ENCODE measurements around the gene VEZF1.

The VEZF1 gene

GRCh38 chr17:57953219-57953618 lies 34.8 kb downstream of the VEZF1 start:
- no peak for DNase-seq (ENCODE audit: low read depth in 2 of 2)

DNA sequence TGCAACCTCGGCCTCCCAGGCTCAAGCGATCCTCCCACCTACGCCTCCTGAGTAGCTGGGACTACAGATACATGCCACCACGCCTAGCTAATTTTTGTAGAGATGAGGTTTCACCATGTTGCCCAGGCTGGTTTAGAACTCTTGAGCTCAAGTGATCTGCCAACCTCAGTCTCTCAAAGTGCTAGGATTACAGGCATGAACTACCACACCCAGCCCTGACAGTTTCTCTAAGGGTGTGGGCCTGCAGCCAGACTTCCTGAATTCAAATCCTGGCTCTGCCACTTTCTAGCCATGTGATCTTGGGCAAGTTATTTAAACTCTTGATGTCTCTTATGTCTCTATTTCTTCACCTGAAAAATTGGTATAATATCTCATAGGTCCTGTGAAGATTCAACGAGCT lies 38.4 kb downstream of the VEZF1 start:
- DNase-seq (ENCODE audit: low read depth in 2 of 2), result no peak

DNA sequence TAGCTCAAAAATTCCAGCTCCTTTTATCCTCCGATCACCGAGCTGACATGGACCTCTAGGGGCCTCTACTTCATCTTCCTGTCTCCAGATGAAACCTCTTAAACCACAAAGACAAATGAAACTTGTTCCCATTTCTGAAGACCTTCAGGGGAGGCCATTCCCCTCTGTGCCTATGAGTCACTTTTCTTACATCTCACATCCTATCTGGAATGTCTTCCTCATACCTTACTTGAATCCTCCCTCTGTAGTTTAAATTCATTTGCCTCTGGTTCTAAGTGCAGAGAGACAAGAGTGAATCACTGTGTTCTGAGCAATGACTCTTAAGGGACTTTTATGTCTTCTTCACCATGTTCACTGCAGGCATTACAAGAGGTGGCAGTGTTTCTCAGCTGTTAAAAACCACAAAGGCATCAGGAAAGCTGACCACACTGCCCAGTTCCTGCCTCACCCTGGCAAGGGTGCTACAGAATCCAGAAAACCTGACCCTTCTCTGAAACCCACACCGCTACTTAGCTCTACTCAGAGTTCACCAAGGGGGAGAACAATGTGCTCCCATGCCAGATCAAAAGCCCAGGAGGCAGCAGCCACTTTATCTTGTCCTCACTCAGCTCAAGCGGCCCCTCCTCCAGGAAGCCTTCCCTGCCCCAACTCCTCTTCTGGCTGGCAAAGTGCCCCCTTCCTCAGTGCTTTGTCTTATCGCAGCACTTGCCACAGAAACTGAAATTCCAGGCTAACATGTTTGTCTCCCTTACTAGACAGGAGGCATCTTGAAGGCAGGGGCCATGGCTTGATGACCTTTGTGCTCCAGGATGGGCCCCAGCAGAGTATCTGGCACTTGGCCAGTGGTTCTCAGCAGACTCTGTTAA lies 39.3 kb downstream of the VEZF1 start:
- peak; percentile 93 to 95 for DNase-seq (ENCODE audit: low read depth in 2 of 2)

GRCh38 chr17:57948169-57948554 lies 39.9 kb downstream of the VEZF1 start:
- DNase-seq (ENCODE audit: low read depth in 2 of 2), result no peak

DNA sequence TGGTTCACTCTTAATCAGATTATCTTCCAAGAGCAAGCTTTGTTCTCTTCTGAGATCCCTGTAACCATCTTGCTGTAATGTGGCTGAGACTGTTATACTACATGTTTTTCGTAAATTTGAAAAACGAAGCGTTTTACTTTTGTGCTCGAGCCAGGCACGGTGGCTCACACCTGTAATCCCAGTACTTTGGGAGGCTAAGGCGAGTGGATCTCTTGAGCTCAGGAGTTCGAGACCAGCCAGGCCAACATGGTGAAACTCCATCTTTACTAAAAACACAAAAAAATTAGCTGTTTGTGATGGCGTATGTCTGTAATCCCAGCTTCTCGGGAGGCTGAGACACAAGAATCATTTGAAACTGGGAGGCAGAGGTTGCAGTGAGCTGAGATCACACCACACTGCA lies 40.7 kb downstream of the VEZF1 start:
- DNase-seq (ENCODE audit: low read depth in 2 of 2), result no peak

DNA sequence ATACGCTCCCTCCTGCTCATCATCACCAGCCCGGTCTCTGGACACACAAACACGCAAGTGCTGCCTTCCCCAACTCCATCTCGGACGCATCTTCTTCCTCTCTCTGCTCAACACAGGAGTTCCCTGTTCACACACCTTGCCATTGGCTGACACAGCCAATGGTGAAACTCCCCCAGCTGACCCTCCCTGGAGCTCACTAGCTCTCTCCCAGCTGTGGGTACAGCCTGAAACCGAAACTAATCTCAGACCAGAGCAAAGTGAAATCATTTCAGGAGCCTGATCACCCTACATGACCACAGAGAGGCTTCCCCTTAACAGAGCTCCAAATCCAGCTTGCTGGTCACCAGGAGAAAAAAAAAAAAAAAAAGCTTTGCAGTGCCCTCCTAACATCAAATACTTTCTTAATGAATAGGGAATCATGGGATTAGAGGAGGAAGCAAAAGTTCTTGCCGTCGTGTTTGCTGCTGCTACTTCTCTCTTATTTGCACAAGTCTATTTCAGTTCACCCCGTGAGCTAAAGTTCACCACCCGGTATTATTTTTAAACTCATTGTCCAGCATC lies 41.2 kb downstream of the VEZF1 start:
- no peak for DNase-seq (ENCODE audit: low read depth in 2 of 2)

DNA sequence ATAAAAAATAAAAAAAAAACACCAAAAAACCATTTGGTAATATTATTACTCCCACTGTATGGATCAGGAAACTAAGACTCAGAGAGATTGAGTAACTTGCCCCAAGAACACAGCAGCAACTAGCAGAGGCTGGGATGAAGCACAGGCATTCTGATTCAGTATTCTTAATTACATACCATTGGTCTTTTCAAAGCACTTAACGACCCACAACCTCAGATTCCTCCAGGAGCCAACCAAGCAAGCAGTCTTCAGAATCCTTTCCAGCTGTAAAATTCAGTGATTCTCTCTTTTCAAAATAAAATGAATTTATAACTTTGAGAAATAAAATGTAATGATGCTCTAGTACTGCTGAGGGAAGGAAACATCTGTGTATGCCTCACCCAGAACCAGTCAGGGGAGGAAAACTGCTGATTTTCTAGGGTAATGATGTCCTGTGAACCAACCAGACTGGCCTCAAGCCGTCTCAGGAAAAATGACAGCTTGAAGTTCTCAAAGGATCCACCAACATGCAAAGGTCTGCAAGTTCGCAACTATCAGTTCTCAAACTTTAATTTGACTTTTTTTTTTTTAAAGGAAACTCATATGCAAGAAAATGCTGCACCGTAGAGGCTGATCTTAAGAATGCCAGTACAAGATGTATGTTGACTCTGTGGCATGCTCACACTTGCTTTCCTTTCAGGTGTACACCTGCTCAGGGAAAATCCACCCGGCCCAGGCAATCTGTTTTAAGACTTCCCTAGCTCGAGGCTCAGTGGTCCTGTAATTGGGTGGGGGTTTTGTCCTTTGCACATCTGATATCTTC lies 41.9 kb downstream of the VEZF1 start:
- no peak for DNase-seq (ENCODE audit: low read depth in 2 of 2)

DNA sequence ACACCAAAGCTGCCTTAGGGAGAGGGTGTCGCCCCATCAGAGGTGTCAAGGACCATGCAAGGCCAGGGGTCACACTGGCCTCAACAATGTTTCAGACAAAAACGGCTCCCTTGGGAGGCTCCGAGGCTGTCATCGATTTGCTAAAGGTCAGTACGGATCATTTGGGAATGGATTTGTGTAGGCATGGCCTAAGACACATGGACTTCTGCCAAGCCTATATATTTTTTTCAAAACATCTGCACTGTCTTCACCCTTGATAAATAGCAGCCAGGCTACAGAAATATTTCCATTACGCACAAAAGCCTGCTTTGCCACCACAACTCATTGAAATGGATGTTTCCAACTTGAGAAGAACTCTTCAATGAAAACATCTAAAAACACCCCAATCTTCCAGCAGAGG lies 43.1 kb downstream of the VEZF1 start:
- no peak for DNase-seq (ENCODE audit: low read depth in 2 of 2)

DNA sequence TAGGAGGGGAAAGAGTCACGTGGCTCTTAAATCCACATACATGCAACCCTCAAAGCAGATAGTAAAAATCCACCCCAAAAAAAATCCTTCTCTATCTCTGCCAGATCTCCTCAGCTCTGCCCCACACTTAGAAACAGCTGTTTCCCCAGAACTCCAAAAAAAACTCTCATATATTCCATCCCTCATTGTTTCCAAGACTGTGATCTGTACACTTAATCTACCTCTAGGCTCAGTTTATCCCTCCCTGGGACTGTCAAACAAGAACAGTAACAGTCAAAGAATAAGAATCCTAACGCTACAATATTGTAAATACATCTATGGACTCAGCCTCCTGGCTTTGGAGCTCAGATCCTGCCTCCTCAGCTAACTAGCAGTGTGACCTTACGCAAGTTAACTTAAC lies 44.4 kb downstream of the VEZF1 start:
- DNase-seq (ENCODE audit: low read depth in 2 of 2), result no peak

DNA sequence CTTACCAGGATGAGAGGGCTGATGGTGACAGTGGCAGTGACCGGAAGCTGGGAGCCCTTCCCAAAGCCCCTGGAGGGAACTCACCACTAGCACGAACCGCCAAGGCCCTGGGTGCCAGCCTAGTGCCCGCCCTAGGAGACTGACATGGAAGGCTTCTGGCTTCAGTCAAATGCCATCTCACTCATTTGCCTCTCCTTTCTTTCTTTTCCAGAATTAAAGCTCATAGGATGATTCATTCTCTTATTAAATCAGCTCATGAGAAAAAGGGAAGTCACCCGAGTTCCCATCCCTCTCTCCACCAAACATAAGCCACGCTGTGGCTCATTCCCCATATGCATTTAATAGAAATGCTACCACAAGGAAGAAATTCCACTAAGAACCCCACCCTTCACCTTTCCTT lies 44.9 kb downstream of the VEZF1 start:
- DNase-seq (ENCODE audit: low read depth in 2 of 2), result no peak

DNA sequence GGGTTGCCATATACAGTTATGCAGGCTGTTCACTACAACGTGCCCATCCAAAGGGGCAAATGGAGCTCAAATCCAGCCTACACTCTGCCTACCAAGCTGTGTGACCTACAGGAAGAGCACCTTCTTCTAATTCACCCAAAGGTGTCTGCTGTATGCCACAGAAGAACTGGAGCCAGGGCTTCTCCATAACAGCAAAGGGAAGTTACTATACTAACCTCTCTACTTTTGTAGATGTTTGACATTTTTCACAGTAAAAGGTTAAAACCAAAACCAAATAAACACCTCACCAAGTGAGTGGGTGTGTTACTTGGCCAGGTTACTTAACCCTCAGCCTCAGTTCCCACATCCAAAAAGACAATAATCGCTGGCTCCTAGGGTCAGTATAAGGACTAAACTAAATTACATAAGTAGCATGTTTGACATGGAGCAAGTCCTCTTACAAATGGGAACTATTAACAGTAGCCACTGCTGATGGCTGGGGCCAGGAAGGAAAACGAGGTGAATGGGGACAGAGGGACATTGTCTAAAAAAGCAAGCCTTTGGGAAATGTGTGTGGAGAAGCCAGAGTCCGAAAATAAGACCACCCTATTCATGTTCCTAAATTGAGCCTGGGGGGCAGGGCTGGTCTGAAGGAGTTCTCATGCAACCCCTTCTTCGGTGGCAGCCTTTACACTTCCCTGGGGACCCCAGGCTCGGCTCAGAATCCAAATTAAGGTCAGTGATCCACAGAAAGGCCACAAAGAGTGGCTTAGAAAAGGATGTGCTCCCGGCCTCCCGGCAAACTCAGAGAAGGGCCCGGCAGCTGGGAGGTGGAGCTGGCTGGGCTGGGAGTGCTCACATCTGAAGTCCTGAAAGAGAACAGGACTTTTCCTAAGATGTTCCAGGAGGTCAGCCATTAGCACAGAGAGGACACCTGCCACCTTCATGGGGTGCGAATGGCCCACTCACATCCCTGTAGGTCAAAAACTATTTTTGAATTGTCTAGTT lies 46.4 kb downstream of the VEZF1 start:
- no peak for DNase-seq (ENCODE audit: low read depth in 2 of 2)

- no peak for DNase-seq (ENCODE audit: low read depth in 2 of 2)
Measured at GRCh38 chr17:57940653-57941329, 47.3 kb downstream of the VEZF1 start.

GRCh38 chr17:57940231-57940630 lies 47.8 kb downstream of the VEZF1 start:
- DNase-seq (ENCODE audit: low read depth in 2 of 2), result no peak

GRCh38 chr17:57939797-57940196 lies 48.3 kb downstream of the VEZF1 start:
- DNase-seq (ENCODE audit: low read depth in 2 of 2), result no peak

DNA sequence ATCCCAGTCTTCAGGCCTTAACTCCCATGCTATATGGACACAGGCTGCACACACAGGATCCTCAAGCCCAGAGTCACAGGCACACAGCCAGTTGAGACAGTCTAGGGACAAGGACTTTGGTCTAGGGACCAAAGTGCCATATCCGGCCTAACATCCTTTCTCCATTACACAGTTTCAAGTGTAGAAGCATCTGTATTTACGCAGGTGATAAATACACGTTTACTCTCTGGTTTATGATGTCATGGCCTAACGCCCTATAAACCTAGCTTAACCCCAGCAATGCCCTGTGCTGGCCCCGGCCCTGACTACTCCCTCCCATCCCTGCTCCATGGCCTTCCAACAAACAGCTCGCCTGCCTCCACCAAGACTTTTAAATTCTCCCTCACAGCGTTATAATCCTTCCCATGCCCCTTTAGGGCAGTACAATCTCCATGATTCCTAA lies 50.0 kb downstream of the VEZF1 start:
- DNase-seq (ENCODE audit: low read depth in 2 of 2), result no peak

- DNase-seq (ENCODE audit: low read depth in 2 of 2), result no peak
Measured at GRCh38 chr17:57937492-57937891, 50.6 kb downstream of the VEZF1 start.

DNA sequence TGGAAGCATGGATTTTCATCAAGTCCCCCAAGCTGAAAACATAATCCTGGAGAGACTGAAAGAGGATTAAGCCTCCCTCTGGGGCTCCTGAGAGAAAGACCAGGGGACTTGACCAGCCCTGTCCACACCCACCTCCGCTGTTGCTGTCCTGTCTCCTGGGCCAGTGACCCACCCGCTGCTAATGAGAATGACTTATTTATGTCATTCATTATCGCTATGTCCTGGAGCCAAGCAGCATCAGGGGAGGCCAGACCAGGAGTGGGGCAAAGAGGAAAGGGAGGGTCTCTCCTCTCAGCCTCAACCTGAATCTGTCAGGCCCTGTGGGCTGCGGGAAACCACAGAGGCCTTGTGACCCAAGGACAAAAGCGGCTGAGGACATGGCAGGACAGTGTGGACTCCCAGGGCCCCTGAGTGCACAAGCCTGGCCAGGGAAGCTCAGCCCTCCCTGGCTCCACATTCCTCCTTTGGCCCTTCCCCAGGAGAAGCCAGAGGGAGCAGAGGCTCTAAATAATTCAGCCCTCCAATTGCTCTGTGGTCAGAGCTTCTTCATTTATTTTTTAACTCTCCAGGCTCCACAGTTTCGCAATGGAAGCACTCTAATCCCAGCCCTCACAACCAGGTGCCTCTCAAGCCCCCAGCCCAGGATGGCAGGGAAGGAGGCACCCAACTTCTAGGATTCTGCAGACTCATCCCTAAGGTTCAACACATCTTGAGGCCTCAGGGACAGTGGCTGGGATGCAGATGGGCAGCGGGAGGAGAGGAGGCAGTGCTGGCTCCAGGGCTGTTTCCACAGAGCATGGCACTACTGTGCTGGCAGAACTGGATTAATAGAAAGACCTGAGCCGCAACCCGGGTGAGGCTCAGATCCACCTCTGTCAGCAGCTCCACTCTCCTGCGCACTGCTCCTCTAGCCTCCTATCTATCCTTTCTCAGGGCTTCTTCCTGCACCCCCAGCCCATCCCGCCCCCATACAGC lies 51.9 kb downstream of the VEZF1 start:
- no peak for DNase-seq (ENCODE audit: low read depth in 2 of 2)

DNA sequence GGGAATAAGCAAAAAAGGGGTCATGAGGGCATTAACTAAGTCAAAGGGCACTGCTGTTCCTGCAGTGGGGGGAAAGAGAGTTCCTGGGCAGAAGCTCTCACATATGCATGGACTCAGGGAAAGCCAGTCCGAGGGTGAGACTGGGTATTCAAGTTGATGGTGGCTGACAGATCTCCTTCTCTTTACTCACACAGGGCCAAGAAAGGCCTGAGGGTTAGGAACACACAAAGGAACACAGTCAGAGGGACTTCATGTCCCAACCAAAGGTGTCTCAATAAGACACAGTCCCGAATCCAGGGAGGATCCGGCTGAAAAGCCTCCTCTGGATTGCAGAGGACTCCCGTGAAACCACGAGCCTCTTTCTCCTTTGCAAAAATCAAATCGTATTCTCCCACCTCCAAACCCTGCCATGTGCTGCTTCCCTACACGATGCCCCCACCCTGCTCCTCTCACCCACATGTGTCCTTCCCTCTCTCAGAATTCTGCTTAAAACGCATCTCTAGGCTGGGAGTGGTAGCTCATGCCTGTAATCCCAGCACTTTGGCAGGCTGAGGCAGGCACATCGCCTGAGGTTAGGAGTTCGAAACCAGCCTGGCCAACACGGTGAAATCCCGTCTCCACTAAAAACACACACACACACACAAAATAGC lies 56.4 kb downstream of the VEZF1 start:
- no peak for DNase-seq (ENCODE audit: low read depth in 2 of 2)

DNA sequence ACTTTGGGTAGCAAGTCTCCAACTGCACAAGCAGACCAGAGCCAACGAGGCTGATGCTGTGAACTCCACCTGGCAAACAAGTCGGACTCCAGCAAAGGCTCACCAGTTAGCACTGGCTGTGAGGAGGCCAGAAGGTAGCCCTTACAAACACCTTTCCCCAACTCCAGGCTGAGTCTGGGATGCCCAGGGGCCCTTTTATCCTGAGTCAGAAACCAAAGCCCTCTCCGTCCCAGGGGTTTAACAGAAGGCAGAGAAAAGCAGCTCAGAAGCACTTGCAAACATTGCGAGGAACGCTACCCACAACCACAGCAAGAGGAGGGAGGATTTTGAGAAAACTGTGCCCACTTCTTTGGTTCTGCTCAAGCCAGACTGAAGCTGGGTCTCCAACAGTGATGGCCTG lies 57.8 kb downstream of the VEZF1 start:
- DNase-seq (ENCODE audit: low read depth in 2 of 2), result no peak

Measured in fibroblast of skin of left biceps (primary cell).